Measurements from ENCODE around the gene OR8K5. TPM values are rescaled to one million over a fixed set of nuclear protein-coding genes. Genes with fewer than 3 reads are reported as not detected.

OR8K5 gene, protein sequence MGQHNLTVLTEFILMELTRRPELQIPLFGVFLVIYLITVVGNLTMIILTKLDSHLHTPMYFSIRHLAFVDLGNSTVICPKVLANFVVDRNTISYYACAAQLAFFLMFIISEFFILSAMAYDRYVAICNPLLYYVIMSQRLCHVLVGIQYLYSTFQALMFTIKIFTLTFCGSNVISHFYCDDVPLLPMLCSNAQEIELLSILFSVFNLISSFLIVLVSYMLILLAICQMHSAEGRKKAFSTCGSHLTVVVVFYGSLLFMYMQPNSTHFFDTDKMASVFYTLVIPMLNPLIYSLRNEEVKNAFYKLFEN
- not detected in 2 replicates for total RNA-seq (2016; rRNA removed; fragmentation: Illumina TruSeq; extraction: Trizol)
- not detected in 2 replicates for total RNA-seq (2016; cell fraction: cytosol; rRNA removed; fragmentation: Illumina TruSeq; extraction: Trizol; ENCODE audit: low read depth)
- total RNA-seq (2016; cell fraction: insoluble cytoplasmic fraction; rRNA removed; fragmentation: Illumina TruSeq; extraction: Trizol) = not detected in 2 replicates
- total RNA-seq (2016; cell fraction: membrane; rRNA removed; fragmentation: Illumina TruSeq; extraction: Trizol) = not detected in 2 replicates
- total RNA-seq (2016; cell fraction: nucleus; rRNA removed; fragmentation: Illumina TruSeq; extraction: Trizol) = not detected in 2 replicates
- not detected in 2 replicates for polyA plus RNA-seq (2011; rRNA removed)
- not detected in 2 replicates for polyA plus RNA-seq (2011; cell fraction: cytosol; rRNA removed)
- polyA plus RNA-seq (2011; cell fraction: nucleus; rRNA removed) = not detected in 2 replicates
- polyA plus RNA-seq (2012) = not detected in 2 replicates
- polyA plus RNA-seq (2016; cell fraction: cytosol; fragmentation: Illumina TruSeq; extraction: Trizol; ENCODE audit: low read depth) = not detected in 2 replicates
- polyA plus RNA-seq (2016; cell fraction: insoluble cytoplasmic fraction; fragmentation: Illumina TruSeq; extraction: Trizol; ENCODE audit: low read depth) = not detected in 2 replicates
- not detected in 2 replicates for polyA plus RNA-seq (2016; cell fraction: membrane; fragmentation: Illumina TruSeq; extraction: Trizol; ENCODE audit: low read depth)
- polyA plus RNA-seq (2016; cell fraction: nucleus; fragmentation: Illumina TruSeq; extraction: Trizol; ENCODE audit: insufficient read depth, low read depth) = not detected in 2 replicates
- not detected in 2 replicates for polyA minus RNA-seq (2011; rRNA and poly(A)+ RNA removed; ENCODE audit: low replicate concordance)
- polyA minus RNA-seq (2011; cell fraction: cytosol; rRNA and poly(A)+ RNA removed) = not detected in 2 replicates
- polyA minus RNA-seq (2011; cell fraction: nucleus; rRNA and poly(A)+ RNA removed) = not detected in 2 replicates
- not detected for Bru-seq, nascent RNA
- not detected for BruChase-seq, experiment 1, labeled RNA remaining after a 6-hour chase
- BruChase-seq, experiment 2, labeled RNA remaining after a 2-hour chase = not detected
- long read RNA-seq, experiment 1 = 0 reads
- long read RNA-seq, experiment 2 = 0 reads

DNA sequence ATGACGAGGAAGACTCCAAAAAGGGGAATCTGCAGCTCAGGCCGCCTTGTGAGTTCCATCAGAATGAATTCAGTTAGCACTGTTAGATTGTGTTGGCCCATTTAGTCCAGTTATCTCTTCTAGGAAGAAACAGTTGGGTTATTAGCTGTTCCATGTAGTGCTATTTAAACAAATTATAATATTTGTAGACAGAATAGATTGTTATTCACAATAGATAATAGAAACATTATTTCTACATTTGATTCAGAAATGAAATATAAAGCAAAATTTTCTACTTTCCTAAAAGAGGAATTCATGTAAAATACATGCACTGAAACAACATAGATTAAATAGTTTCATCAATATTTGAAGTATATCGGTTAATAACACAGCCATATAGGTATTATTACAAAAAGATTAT, at the start of gene OR8K5:
Gene OR8K5, minus strand, starts transcription at position 101 of the 400 bp plus-strand sequence. Its CDS starts 0 bp downstream, at position 101.
- ChIA-PET POLR2A (no interaction called here), CTCF (ENCODE audit: low intra/inter-chr PET ratio, low total read pairs) (no interaction called here)
- H3K36me3 ChIP-seq (replicated peaks in 1 of 2; ENCODE audit: control insufficient read depth in 1 of 2, insufficient read depth in 2 of 2, low read length in 2 of 2) = no peaks in the 10 kb centered on the region
- FAIRE-seq (no peak), DNase-seq (ENCODE audit: low spot score) (no peak), ATAC-seq (no peak)
- no peak within 1 kb of the TSS for H2AFZ ChIP-seq (ENCODE audit: low read length)
- no peak within 1 kb of the TSS for H3K4me3 ChIP-seq (replicated peaks in 1 of 3; ENCODE audit: insufficient read depth in 1 of 3, low read depth in 2 of 3, low read length in 3 of 3)
- peaks cover 49% of the 10 kb centered on the region for H3K9me3 ChIP-seq (ENCODE audit: low read length)
- intact Hi-C loops (cut with micrococcal nuclease; ENCODE audit: unreplicated experiment) (no loop called here), in situ Hi-C loops (cut with HindIII; ENCODE audit: extremely low pct_ligation_motif_present, low pct_unique_long_range_greater_than_20kb) (no loop called here)
- TF ChIP-seq KDM1A (CRISPR knock-in tag; IDR thresholded peaks at IDR 0.05) = no peak
- no peak for TF ChIP-seq NFE2L1 (CRISPR knock-in tag; IDR thresholded peaks at IDR 0.05; ENCODE audit: borderline replicate concordance)
- no peak for TF ChIP-seq ZFP41 (CRISPR knock-in tag; IDR thresholded peaks at IDR 0.05; ENCODE audit: borderline replicate concordance)
- no peak for TF ChIP-seq SMAD3 (CRISPR knock-in tag; IDR thresholded peaks at IDR 0.05)
- TF ChIP-seq MAZ (IDR thresholded peaks at IDR 0.05; ENCODE audit: borderline replicate concordance, low read depth, low read length) = no peak
- no peak for TF ChIP-seq MAZ (CRISPR knock-in tag; IDR thresholded peaks at IDR 0.05; ENCODE audit: low read depth)
- TF ChIP-seq, protein P1, sequence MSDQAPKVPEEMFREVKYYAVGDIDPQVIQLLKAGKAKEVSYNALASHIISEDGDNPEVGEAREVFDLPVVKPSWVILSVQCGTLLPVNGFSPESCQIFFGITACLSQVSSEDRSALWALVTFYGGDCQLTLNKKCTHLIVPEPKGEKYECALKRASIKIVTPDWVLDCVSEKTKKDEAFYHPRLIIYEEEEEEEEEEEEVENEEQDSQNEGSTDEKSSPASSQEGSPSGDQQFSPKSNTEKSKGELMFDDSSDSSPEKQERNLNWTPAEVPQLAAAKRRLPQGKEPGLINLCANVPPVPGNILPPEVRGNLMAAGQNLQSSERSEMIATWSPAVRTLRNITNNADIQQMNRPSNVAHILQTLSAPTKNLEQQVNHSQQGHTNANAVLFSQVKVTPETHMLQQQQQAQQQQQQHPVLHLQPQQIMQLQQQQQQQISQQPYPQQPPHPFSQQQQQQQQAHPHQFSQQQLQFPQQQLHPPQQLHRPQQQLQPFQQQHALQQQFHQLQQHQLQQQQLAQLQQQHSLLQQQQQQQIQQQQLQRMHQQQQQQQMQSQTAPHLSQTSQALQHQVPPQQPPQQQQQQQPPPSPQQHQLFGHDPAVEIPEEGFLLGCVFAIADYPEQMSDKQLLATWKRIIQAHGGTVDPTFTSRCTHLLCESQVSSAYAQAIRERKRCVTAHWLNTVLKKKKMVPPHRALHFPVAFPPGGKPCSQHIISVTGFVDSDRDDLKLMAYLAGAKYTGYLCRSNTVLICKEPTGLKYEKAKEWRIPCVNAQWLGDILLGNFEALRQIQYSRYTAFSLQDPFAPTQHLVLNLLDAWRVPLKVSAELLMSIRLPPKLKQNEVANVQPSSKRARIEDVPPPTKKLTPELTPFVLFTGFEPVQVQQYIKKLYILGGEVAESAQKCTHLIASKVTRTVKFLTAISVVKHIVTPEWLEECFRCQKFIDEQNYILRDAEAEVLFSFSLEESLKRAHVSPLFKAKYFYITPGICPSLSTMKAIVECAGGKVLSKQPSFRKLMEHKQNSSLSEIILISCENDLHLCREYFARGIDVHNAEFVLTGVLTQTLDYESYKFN (CRISPR knock-in tag; conservative IDR thresholded peaks at IDR 0.05) = no peak
- TF ChIP-seq, protein P2, sequence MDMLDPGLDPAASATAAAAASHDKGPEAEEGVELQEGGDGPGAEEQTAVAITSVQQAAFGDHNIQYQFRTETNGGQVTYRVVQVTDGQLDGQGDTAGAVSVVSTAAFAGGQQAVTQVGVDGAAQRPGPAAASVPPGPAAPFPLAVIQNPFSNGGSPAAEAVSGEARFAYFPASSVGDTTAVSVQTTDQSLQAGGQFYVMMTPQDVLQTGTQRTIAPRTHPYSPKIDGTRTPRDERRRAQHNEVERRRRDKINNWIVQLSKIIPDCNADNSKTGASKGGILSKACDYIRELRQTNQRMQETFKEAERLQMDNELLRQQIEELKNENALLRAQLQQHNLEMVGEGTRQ (IDR thresholded peaks at IDR 0.05; ENCODE audit: low read depth, low read length) = no peak
- TF ChIP-seq, protein P2 (CRISPR knock-in tag; IDR thresholded peaks at IDR 0.05; ENCODE audit: borderline replicate concordance) = no peak
- no peaks in the 10 kb centered on the region for H3K79me2 ChIP-seq (ENCODE audit: insufficient read depth, low read length)
- H4K20me1 ChIP-seq (ENCODE audit: insufficient read depth, low read length) = no peaks in the 10 kb centered on the region
- no peak within 1 kb of the TSS for H3K4me2 ChIP-seq (ENCODE audit: low read depth, low read length)
- WGBS (ENCODE audit: low lambda C conversion rate) = under 1% methylated on average over 3 of the region's 3 CpGs
- no TSS peak for BruUV-seq (replicated peaks)
- no peak within 1 kb of the TSS for H3K9ac ChIP-seq (ENCODE audit: insufficient read depth, low read depth, low read length)
- no peaks in the 10 kb centered on the region for H3K4me1 ChIP-seq (ENCODE audit: insufficient read depth, low read length)
- H3K27ac ChIP-seq (ENCODE audit: extremely low read length, insufficient read depth, low read length) = no peak within 1 kb of the TSS
- H3K27me3 ChIP-seq (ENCODE audit: control insufficient read depth in 1 of 2, insufficient read depth in 2 of 2, low read length in 2 of 2) = no peaks in the 10 kb centered on the region
